T-helper 1 cell treated with Interleukin-12 subunit alpha and Interleukin-12 subunit beta and Interleukin-4 antibody, amounts not matched to agents 30 ng/mL and 1 ng/mL, for 36 hours (primary cell): ENCODE measurements around the gene EPN2. TPM values are rescaled to one million over a fixed set of nuclear protein-coding genes. Genes with fewer than 3 reads are reported as not detected.

Experiments
- intact Hi-C: fragments of 100-400 bp; cut with micrococcal nuclease; formaldehyde crosslinking; loops from one replicate; pipeline ENCODE4 v1.15.1; 2024
- total RNA-seq: library from RNA; stranded (reverse); gene quantifications from 2 replicates; pipeline ENCODE4 v1.2.3, GENCODE V29; 2022

Gene EPN2
- total RNA-seq, 1 donor from 2014 or later: 8.6 TPM

DNA sequence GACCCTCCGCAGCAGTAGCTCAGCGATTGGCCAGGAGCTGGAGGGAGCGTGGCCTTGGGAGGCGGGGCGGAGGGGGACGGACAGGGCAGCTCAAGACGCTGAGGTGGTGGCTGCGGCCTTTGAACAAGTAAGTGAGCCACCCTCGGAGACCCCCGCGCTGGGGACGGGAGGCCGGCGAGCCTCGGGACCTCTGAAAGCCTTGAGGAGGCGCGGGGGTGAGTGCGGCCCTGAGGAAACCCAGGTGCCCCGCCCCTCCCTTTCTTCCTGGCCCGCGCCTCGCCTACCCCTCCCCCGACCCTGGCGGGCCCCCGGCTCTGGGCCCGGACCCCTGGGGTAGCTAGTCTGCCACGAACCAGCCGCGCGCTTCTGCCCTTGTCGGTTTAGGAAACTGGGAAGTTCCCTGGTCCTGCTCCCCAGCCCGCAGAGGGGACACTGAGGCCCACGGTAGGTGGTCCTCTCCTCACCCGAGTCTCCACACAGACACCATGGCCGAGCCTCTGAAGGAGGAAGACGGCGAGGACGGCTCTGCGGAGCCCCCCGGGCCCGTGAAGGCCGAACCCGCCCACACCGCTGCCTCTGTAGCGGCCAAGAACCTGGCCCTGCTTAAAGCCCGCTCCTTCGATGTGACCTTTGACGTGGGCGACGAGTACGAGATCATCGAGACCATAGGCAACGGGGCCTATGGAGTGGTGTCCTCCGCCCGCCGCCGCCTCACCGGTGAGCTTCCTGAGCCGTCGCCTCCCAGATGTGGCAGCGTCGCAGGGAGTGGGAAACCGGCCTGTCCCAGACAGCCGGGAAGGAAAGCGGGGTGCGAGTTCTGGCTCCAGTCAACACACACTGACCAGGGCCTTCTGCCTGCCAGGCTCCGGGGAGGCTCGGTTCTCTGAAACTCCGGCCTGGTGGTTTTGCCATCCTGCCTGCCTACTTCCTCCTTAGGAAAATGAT, 141.5 kb downstream of the EPN2 start, which contains the start of gene MAPK7:
Gene MAPK7, plus strand, starts transcription at position 83 of the 945 bp plus-strand sequence. Its CDS starts 403 bp downstream, at position 486.
- intact Hi-C loops: loop anchor here (1.0 to 5.0 kb wide), 8 partner anchors 8 to 1786 kb away; partner anchors contain the start of genes AKAP10, ALDH3A2, ALKBH5 and PEMT

DNA sequence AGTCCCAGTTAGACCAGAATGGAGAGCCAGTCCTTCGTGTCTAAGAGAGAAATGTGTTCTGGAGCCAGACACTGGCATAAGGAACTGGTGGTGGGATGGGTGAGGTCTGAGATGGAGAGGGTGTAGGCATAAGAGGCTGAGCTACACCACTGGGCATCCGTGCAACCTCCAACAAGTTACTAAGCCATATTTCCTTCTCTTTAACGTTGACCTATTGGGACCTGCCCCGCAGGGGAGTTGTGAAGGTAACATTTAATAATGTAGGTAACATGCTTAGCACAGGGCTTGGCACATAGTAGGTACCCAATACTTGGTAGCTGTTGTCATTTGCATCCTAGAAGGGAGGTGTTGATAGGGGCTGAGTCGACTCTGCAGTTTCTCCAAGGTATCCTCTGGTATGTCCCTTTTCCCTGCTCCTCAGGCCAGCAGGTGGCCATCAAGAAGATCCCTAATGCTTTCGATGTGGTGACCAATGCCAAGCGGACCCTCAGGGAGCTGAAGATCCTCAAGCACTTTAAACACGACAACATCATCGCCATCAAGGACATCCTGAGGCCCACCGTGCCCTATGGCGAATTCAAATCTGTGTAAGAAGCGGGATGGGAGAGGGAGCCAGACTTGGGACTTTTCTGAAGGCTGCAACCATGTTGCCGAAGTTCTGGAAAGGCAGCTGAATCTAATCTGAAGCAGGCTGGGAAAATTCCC, 142.3 kb downstream of the EPN2 start:
- intact Hi-C loops: loop anchor here (5.0 kb wide), 4 partner anchors 598 to 1787 kb away; partner anchors contain the start of genes AKAP10, ALKBH5 and PEMT

DNA sequence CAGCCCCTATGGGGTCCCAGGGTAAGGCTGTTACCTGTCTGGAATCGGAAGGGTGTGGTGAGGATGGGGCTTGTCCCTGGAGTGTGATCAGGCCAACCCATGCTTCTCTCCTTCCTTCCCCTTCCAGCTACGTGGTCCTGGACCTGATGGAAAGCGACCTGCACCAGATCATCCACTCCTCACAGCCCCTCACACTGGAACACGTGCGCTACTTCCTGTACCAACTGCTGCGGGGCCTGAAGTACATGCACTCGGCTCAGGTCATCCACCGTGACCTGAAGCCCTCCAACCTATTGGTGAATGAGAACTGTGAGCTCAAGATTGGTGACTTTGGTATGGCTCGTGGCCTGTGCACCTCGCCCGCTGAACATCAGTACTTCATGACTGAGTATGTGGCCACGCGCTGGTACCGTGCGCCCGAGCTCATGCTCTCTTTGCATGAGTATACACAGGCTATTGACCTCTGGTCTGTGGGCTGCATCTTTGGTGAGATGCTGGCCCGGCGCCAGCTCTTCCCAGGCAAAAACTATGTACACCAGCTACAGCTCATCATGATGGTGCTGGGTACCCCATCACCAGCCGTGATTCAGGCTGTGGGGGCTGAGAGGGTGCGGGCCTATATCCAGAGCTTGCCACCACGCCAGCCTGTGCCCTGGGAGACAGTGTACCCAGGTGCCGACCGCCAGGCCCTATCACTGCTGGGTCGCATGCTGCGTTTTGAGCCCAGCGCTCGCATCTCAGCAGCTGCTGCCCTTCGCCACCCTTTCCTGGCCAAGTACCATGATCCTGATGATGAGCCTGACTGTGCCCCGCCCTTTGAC, 143.5 kb downstream of the EPN2 start:
- intact Hi-C loops: no loop called here

DNA sequence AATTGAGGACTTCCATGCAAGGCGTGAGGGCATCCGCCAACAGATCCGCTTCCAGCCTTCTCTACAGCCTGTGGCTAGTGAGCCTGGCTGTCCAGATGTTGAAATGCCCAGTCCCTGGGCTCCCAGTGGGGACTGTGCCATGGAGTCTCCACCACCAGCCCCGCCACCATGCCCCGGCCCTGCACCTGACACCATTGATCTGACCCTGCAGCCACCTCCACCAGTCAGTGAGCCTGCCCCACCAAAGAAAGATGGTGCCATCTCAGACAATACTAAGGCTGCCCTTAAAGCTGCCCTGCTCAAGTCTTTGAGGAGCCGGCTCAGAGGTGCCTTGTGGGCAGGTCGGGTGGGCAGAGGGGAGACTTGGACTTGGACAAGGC, 144.2 kb downstream of the EPN2 start:
- intact Hi-C loops: no loop called here

DNA sequence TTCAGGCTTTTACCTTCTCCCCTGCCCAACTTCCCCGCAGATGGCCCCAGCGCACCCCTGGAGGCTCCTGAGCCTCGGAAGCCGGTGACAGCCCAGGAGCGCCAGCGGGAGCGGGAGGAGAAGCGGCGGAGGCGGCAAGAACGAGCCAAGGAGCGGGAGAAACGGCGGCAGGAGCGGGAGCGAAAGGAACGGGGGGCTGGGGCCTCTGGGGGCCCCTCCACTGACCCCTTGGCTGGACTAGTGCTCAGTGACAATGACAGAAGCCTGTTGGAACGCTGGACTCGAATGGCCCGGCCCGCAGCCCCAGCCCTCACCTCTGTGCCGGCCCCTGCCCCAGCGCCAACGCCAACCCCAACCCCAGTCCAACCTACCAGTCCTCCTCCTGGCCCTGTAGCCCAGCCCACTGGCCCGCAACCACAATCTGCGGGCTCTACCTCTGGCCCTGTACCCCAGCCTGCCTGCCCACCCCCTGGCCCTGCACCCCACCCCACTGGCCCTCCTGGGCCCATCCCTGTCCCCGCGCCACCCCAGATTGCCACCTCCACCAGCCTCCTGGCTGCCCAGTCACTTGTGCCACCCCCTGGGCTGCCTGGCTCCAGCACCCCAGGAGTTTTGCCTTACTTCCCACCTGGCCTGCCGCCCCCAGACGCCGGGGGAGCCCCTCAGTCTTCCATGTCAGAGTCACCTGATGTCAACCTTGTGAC, 144.7 kb downstream of the EPN2 start:
- intact Hi-C loops: no loop called here

DNA sequence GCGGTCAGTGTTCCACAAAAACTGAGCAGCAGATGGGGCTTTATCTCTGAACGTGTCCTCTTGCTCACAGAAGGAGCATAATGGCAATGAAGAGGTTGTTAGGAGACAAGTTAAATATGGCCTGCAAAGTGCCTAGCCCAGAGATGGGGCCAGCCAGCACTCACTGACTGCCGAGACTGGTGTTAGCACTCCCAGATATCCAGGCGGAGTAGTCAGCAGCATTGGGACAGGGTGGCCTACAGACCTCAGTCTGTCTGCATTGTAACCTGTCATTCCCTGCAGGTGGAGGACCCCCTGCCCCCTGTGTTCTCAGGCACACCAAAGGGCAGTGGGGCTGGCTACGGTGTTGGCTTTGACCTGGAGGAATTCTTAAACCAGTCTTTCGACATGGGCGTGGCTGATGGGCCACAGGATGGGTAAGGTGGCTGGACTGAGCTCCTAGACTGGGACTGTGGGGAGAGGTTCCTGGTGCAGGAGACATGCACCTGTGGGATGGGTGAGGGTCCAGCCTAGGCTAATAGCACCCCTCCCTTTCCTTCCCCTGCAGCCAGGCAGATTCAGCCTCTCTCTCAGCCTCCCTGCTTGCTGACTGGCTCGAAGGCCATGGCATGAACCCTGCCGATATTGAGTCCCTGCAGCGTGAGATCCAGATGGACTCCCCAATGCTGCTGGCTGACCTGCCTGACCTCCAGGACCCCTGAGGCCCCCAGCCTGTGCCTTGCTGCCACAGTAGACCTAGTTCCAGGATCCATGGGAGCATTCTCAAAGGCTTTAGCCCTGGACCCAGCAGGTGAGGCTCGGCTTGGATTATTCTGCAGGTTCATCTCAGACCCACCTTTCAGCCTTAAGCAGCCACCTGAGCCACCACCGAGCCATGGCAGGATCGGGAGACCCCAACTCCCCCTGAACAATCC, 145.6 kb downstream of the EPN2 start:
- intact Hi-C loops: no loop called here

DNA sequence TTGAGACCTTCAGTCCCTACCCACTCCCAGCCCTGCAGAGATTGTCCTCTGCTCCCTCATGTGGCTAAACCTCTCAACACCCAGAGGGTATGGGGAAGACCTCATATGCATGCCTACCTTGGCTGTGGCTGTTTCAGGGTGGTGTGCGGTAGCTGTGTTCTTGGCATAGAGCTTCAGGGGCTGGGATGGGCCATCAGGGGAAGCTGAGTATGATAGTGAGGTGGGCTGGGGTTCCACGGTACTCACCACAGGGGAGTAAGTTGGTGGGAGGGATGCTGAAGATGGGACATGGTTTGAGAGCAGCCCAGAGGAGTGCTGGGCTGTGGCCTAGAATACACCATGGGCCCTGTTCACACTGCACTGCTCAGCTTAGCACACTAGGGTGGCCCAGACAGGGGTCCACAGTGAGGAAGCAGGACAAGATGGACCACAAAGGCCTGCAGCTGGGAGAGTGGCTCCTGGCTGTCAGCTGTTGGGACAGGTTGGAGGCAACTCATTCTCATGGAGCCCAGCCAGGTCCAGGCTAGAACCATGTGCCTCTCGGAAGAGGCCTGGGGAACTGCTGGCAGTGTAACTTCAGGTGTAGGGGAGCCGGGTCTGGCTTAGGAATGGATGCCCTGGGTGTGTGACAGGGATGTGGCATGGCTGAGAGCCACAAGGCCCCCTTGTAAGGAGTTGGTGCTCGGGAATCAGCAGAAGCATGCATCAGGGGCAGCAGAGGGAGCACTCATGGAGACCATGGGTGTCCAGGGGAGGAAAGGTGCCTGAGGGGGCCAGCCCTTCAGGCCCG, 146.7 kb downstream of the EPN2 start:
- intact Hi-C loops: no loop called here

DNA sequence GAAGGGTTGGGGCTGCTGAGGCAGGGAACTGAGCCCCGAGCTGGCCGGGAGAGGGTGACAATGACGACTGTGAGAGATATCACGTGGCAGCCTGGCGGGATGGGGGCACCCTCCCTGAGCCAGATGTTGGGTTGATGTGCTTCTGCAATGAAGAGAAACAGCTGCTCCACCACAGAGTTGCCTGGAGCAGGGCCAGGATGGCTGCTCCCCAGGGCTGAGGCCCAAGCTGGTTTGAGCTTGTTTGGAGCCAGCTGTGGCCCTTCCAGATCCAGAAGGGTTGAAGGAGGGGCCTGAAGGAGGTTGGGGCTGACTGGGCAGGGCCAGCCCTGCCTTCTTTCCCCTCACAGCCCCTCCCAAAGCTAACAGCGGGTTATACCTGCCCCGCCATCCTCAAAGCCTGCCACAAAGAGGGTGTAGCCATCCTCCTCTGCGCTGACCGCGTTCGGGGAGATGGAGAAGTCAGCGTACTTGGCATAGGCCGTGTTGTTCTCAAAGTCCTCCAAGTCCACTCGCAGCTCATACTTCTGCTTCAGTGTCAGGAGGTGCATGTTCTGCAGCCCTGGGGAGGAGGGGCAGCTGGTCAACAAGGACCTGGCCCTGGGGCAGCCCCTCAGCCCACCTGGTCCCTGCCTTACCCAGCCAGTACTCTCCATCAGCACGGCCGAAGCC, 147.7 kb downstream of the EPN2 start:
- intact Hi-C loops: no loop called here

DNA sequence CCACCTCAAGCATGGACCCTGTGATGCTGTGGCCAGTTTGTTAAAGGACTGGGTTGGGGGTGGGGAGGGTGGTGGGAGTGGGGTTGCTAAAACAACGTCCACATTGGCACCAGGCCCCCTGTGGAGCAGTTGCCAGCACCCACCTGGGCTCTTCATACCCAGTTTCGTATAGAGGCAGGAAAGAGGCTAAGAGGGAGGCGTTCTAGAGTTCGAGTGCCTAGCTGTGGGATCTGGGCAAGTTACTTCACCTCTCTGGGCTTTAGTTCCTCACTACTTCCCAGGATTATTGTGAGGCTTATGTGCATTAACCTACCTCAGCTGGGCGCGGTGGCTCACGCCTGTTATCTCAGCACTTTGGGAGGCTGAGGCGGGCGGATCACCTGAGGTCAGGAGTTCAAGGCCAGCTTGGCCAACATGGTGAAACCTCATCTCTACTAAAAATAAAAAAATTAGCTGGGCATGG, 148.4 kb downstream of the EPN2 start:
- intact Hi-C loops: no loop called here

Other genes with a start within 250 kb of the EPN2 start
- gene FAM83G, start 232.6 kb upstream of the EPN2 start, total RNA-seq: 6.7 and 7.0 TPM in 2 replicates
- gene GRAP, start 190.4 kb upstream of the EPN2 start, total RNA-seq: 28.5 and 30.4 TPM in 2 replicates
- gene GRAPL, start 109.8 kb upstream of the EPN2 start, total RNA-seq: 22.9 and 23.2 TPM in 2 replicates
- 2.5 and 3.0 TPM in 2 replicates for gene B9D1, start 125.4 kb downstream of the EPN2 start, total RNA-seq
- 32.1 and 33.2 TPM in 2 replicates for gene MAPK7, start 141.1 kb downstream of the EPN2 start, total RNA-seq
- gene MFAP4, start 149.8 kb downstream of the EPN2 start, total RNA-seq: not detected in 2 replicates
- gene RNF112, start 173.9 kb downstream of the EPN2 start, total RNA-seq: 0.24 and 0.96 TPM in 2 replicates